Measurements from ENCODE around the gene SYCE3. TPM values are rescaled to one million over a fixed set of nuclear protein-coding genes. Genes with fewer than 3 reads are reported as not detected.

SYCE3 gene
- total and polyA plus RNA-seq, 2 experiments from 2014 or later: not detected

- no peak overlapping the region for H3K27ac Mint-ChIP-seq
- no peak overlapping the region for H3K4me3 Mint-ChIP-seq
- H3K4me1 ChIP-seq (ENCODE audit: insufficient read depth): no peaks in the 10 kb centered on the region
- H3K9me3 Mint-ChIP-seq: no peaks in the 10 kb centered on the region
- H3K9me2 ChIP-seq (ENCODE audit: insufficient read depth): no peaks in the 10 kb centered on the region
- H3K4me1 Mint-ChIP-seq: peaks cover 4% of the 10 kb centered on the region; the same call in 1 of the 3 replicates
- H3K79me2 ChIP-seq (replicated peaks; ENCODE audit: insufficient read depth): no peaks in the 10 kb centered on the region
- no peaks in the 10 kb centered on the region for H3K36me3 Mint-ChIP-seq (ENCODE audit: low read depth)
- no peak for DNase-seq (ENCODE audit: low spot score)
- H3K27ac ChIP-seq (ENCODE audit: low read depth): no peak overlapping the region
- peaks cover 21% of the 10 kb centered on the region for H3K27me3 ChIP-seq (ENCODE audit: insufficient read depth)
- no peak overlapping the region for H3K4me2 ChIP-seq
- no peaks in the 10 kb centered on the region for H3F3A ChIP-seq (replicated peaks; ENCODE audit: low read depth)
- TF ChIP-seq POLR2AphosphoS5 (IDR thresholded peaks at IDR 0.05; ENCODE audit: low read depth): no peak
- no peak for TF ChIP-seq NANOG (IDR thresholded peaks at IDR 0.05; ENCODE audit: borderline replicate concordance)
- no peak for TF ChIP-seq STAT1 (IDR thresholded peaks at IDR 0.05; ENCODE audit: unreplicated experiment)
- TF ChIP-seq ZNF331 (CRISPR knock-in tag; IDR thresholded peaks at IDR 0.05; ENCODE audit: low read depth): no peak
- TF ChIP-seq EZH2 (IDR thresholded peaks at IDR 0.05; ENCODE audit: low read depth, unreplicated experiment): no peak
- H3K36me3 ChIP-seq (ENCODE audit: insufficient read depth): no peaks in the 10 kb centered on the region
- H3K27me3 Mint-ChIP-seq (ENCODE audit: insufficient read depth, low read depth, poor library complexity): peaks cover 27% of the 10 kb centered on the region
- H4K20me1 ChIP-seq (replicated peaks; ENCODE audit: insufficient read depth): no peaks in the 10 kb centered on the region; the same call in 1 of the 2 replicates
- H3K4me3 ChIP-seq: no peak overlapping the region
- ATAC-seq: no peak
- H2AFZ ChIP-seq: no peak overlapping the region
These were observed 25.0 kb downstream of the SYCE3 start for GRCh38 chr22:50537765-50538164.

GRCh38 chr22:50536226-50536625, 26.5 kb downstream of the SYCE3 start:
- peaks cover 36% of the 10 kb centered on the region for H3K27me3 ChIP-seq (ENCODE audit: insufficient read depth)
- H2AFZ ChIP-seq: no peak overlapping the region
- H3K4me3 ChIP-seq: no peak overlapping the region
- H3K4me1 Mint-ChIP-seq: peaks cover 4% of the 10 kb centered on the region; the same call in 1 of the 3 replicates
- H3K27me3 Mint-ChIP-seq (ENCODE audit: insufficient read depth, low read depth, poor library complexity): peaks cover 38% of the 10 kb centered on the region
- no peaks in the 10 kb centered on the region for H3K9me3 Mint-ChIP-seq
- H3K27ac ChIP-seq (ENCODE audit: low read depth): no peak overlapping the region
- no peaks in the 10 kb centered on the region for H3K36me3 Mint-ChIP-seq (ENCODE audit: low read depth)
- H3K4me3 Mint-ChIP-seq: no peak overlapping the region
- no peaks in the 10 kb centered on the region for H3K9me2 ChIP-seq (ENCODE audit: insufficient read depth)
- no peaks in the 10 kb centered on the region for H3K79me2 ChIP-seq (replicated peaks; ENCODE audit: insufficient read depth)
- no peaks in the 10 kb centered on the region for H3F3A ChIP-seq (replicated peaks; ENCODE audit: low read depth)
- 0 out of 2 replicates have a peak, but pooled peaks cover 1% of the 10 kb centered on the region for H3K4me1 ChIP-seq (ENCODE audit: insufficient read depth)
- H3K4me2 ChIP-seq: no peak overlapping the region
- H3K27ac Mint-ChIP-seq: no peak overlapping the region
- no peaks in the 10 kb centered on the region for H3K36me3 ChIP-seq (ENCODE audit: insufficient read depth)
- DNase-seq (ENCODE audit: low spot score) (no peak), ATAC-seq (no peak)
- H4K20me1 ChIP-seq (replicated peaks; ENCODE audit: insufficient read depth): no peaks in the 10 kb centered on the region; the same call in 1 of the 2 replicates
- TF ChIP-seq POLR2AphosphoS5 (IDR thresholded peaks at IDR 0.05; ENCODE audit: low read depth) (no peak), EZH2phosphoT487 (IDR thresholded peaks at IDR 0.05; ENCODE audit: unreplicated experiment) (no peak), CREB1 (CRISPR knock-in tag; IDR thresholded peaks at IDR 0.05; ENCODE audit: low read depth) (no peak), CTCF (conservative IDR thresholded peaks at IDR 0.05; ENCODE audit: low read depth in 2 of 2) (no peak), STAT1 (IDR thresholded peaks at IDR 0.05; ENCODE audit: unreplicated experiment) (no peak), ZNF114 (CRISPR knock-in tag; IDR thresholded peaks at IDR 0.05) (no peak), NANOG (IDR thresholded peaks at IDR 0.05; ENCODE audit: borderline replicate concordance) (no peak), ZNF331 (CRISPR knock-in tag; IDR thresholded peaks at IDR 0.05; ENCODE audit: low read depth) (no peak), EZH2 (IDR thresholded peaks at IDR 0.05; ENCODE audit: low read depth, unreplicated experiment) (no peak), REST (IDR thresholded peaks at IDR 0.05; ENCODE audit: unreplicated experiment) (no peak), JUNB (IDR thresholded peaks at IDR 0.05; ENCODE audit: unreplicated experiment) (no peak), ETS1 (IDR thresholded peaks at IDR 0.05) (no peak)

Measured in GM23338 (cell line).